CD4-positive, alpha-beta T cell (primary cell): Measurements from ENCODE around the gene MAML2. TPM values are rescaled to one million over a fixed set of nuclear protein-coding genes. Genes with fewer than 3 reads are reported as not detected.

Experiments used
- ATAC-seq: fragments of 200-7000 bp; cut with Tn5 transposase; one replicate; pipeline ENCODE4 v1.10.0; 2022; ENCODE audit warnings: mild to moderate bottlenecking; ENCODE audit not compliant: poor library complexity
- CTCF ChIA-PET: fragments of 350-600 bp; sonication (Branson Sonifier 250); formaldehyde crosslinking; loops from one replicate; lab custom pipeline; 2021; ENCODE audit warnings: antibody characterized with exemption, inconsistent platforms; lab: Charles Lee
- POLR2A ChIA-PET: fragments of 350-600 bp; sonication (Branson Sonifier 250); formaldehyde crosslinking; loops from one replicate; lab custom pipeline; 2021; ENCODE audit warnings: antibody characterized with exemption, inconsistent platforms; lab: Charles Lee
- DNase-seq, 14 experiments: peaks; one replicate each; pipeline ENCODE4 v3.0.0-alpha.2; 2013 to 2020; ENCODE audit warnings: mixed read lengths in 2 of 14
- H3K27ac ChIP-seq, 2 donors: one replicate each; pipeline versions ENCODE4 v1.5.1 to v1.7.0; 2013; ENCODE audit warnings: low read length in 2 of 2, low read depth in 1 of 2, mild to moderate bottlenecking in 1 of 2
- H3K27me3 ChIP-seq, 2 experiments: 1 replicate in 1 of 2; 2 replicates in 1 of 2; pipeline versions ENCODE4 v1.6.1 to v1.7.0; 2013; ENCODE audit warnings: low read length in 2 of 2, control low read depth in 1 of 2, mild to moderate bottlenecking in 1 of 2, moderate library complexity in 1 of 2; ENCODE audit not compliant: insufficient read depth in 2 of 2, control insufficient read depth in 1 of 2
- H3K36me3 ChIP-seq: one replicate; pipeline ENCODE4 v1.6.1; 2013; ENCODE audit warnings: low read length, control low read depth; ENCODE audit not compliant: insufficient read depth
- H3K4me1 ChIP-seq: one replicate; pipeline ENCODE4 v1.6.1; 2013; ENCODE audit warnings: low read length, control low read depth; ENCODE audit not compliant: insufficient read depth
- H3K4me3 ChIP-seq: one replicate; pipeline ENCODE4 v1.5.1; 2013; ENCODE audit warnings: mild to moderate bottlenecking, low read length, moderate library complexity
- H3K9me3 ChIP-seq, 2 experiments: 1 replicate in 1 of 2; 2 replicates in 1 of 2; pipeline versions ENCODE4 v1.6.1 to v1.7.0; 2013; ENCODE audit warnings: low read length in 2 of 2, mild to moderate bottlenecking in 2 of 2, control low read depth in 1 of 2, moderate library complexity in 1 of 2; ENCODE audit not compliant: control insufficient read depth in 1 of 2, insufficient read depth in 1 of 2
- H3K27ac Mint-ChIP-seq: one replicate; pipeline ENCODE4 v1.8.0; 2020; ENCODE audit warnings: mixed read lengths
- H3K27me3 Mint-ChIP-seq: one replicate; pipeline ENCODE4 v1.8.0; 2021; ENCODE audit warnings: mixed read lengths
- H3K36me3 Mint-ChIP-seq: one replicate; pipeline ENCODE4 v1.8.0; 2021; ENCODE audit warnings: low read depth, mixed read lengths
- H3K4me1 Mint-ChIP-seq: one replicate; pipeline ENCODE4 v1.8.0; 2021; ENCODE audit warnings: low read depth, mixed read lengths
- H3K4me3 Mint-ChIP-seq: one replicate; pipeline ENCODE4 v1.8.0; 2020; ENCODE audit warnings: mild to moderate bottlenecking, mixed read lengths
- H3K9me3 Mint-ChIP-seq: one replicate; pipeline ENCODE4 v1.8.0; 2020; ENCODE audit warnings: mixed read lengths
- CTCF ChIP-seq: fragments of 200-600 bp; IDR thresholded peaks from one replicate; pipeline ENCODE4 v1.8.0; 2022; ENCODE audit warnings: antibody characterized with exemption, mild to moderate bottlenecking
- intact Hi-C, 2 experiments: fragments of 100-400 bp; cut with DNase I in 1 of 2; cut with micrococcal nuclease in 1 of 2; formaldehyde crosslinking; loops; one replicate each; pipeline versions ENCODE4 v1.15.1 to v1.9.0; 2023 to 2025; cut with DNase I, micrococcal nuclease
- total RNA-seq, 174 experiments: library from RNA in 2 of 174; stranded (reverse) in 2 of 174; gene quantifications; one replicate each; pipeline ENCODE4 v1.2.3 and lab custom pipeline; 2021 to 2026

The MAML2 gene
- total RNA-seq, 2 experiments from 2014 or later, result 58.8 to 59.8 TPM

- Histone ChIP-seq H3K27ac (no peak overlapping the region), H3K4me1 (peaks cover 13% of the 10 kb centered on the region), H3K4me3 (no peak overlapping the region), H3K27me3 (no peaks in the 10 kb centered on the region), H3K36me3 (peaks cover 33% of the 10 kb centered on the region), H3K9me3 (no peaks in the 10 kb centered on the region)
- intact Hi-C loops, result no loop called here
- Mint-ChIP-seq H3K4me1 (peaks cover 64% of the 10 kb centered on the region), H3K9me3 (no peaks in the 10 kb centered on the region), H3K36me3 (peaks cover 68% of the 10 kb centered on the region), H3K27ac (peak overlapping the region; percentile 21), H3K27me3 (no peaks in the 10 kb centered on the region), H3K4me3 (no peak overlapping the region)
- DNase-seq, result peak in 6 of 14 experiments; percentile 5 to 67 (median 44)
- POLR2A ChIA-PET, result interaction anchor here (1.0 to 1.3 kb wide), 3 partner anchors 75 to 252 kb away, joined by 3 to 10 read pairs (median 3); partner anchors contain the start of gene MAML2
- peak; percentile 35 for TF ChIP-seq CTCF
- CTCF ChIA-PET, result interaction anchor here (0.6 to 3.8 kb wide), 9 partner anchors 11 to 303 kb away, joined by 3 to 33 read pairs (median 4); partner anchors contain the start of gene MAML2
- peak; percentile 91 for ATAC-seq
Measured at GRCh38 chr11:96091476-96091875, 251.5 kb downstream of the MAML2 start.

GRCh38 chr11:96090711-96091110 lies 252.3 kb downstream of the MAML2 start:
- Mint-ChIP-seq H3K9me3 (no peaks in the 10 kb centered on the region), H3K36me3 (peaks cover 72% of the 10 kb centered on the region), H3K27ac (no peak overlapping the region), H3K27me3 (no peaks in the 10 kb centered on the region), H3K4me3 (no peak overlapping the region), H3K4me1 (peaks cover 56% of the 10 kb centered on the region)
- Histone ChIP-seq H3K27ac (no peak overlapping the region), H3K27me3 (no peaks in the 10 kb centered on the region), H3K9me3 (no peaks in the 10 kb centered on the region), H3K4me1 (peaks cover 13% of the 10 kb centered on the region), H3K4me3 (no peak overlapping the region), H3K36me3 (peaks cover 33% of the 10 kb centered on the region)
- intact Hi-C loops, result no loop called here
- CTCF ChIA-PET, result interaction anchor here (1.0 to 3.8 kb wide), 4 partner anchors 10 to 252 kb away, joined by 3 to 33 read pairs (median 4); partner anchors contain the start of gene MAML2
- POLR2A ChIA-PET, result interaction anchor here (0.7 to 1.3 kb wide), 2 partner anchors 74 to 251 kb away, joined by 3 read pairs; no protein-coding TSS in a partner anchor
- no peak for DNase-seq
- no peak for ATAC-seq
- TF ChIP-seq CTCF, result no peak

- H3K4me1 ChIP-seq, result peaks cover 15% of the 10 kb centered on the region
- H3K27me3 ChIP-seq, result no peaks in the 10 kb centered on the region
- peak overlapping the region; percentile 17 for H3K27ac Mint-ChIP-seq
- ChIA-PET POLR2A (no interaction called here), CTCF (interaction anchor here (1.0 to 1.2 kb wide), 4 partner anchors 9 to 254 kb away, joined by 3 to 4 read pairs (median 4); partner anchors contain the start of gene MAML2)
- no peak overlapping the region for H3K27ac ChIP-seq
- H3K4me3 ChIP-seq, result no peak overlapping the region
- intact Hi-C loops, result no loop called here
- no peak for DNase-seq
- TF ChIP-seq CTCF, result no peak
- H3K9me3 Mint-ChIP-seq, result no peaks in the 10 kb centered on the region
- no peak for ATAC-seq
- peaks cover 33% of the 10 kb centered on the region for H3K36me3 ChIP-seq
- H3K27me3 Mint-ChIP-seq, result no peaks in the 10 kb centered on the region
- H3K4me1 Mint-ChIP-seq, result peaks cover 38% of the 10 kb centered on the region
- no peaks in the 10 kb centered on the region for H3K9me3 ChIP-seq
- H3K4me3 Mint-ChIP-seq, result no peak overlapping the region
- H3K36me3 Mint-ChIP-seq, result peaks cover 69% of the 10 kb centered on the region
Measured at GRCh38 chr11:96088914-96089313, 254.1 kb downstream of the MAML2 start.
